ENCODE data around the gene LEPROT.
"Not testable (repeated sequence)": the region's sequence is repeated elsewhere in the genome, so short reads cannot be mapped to it uniquely, and the experiment has no call there.

Gene LEPROT

DNA sequence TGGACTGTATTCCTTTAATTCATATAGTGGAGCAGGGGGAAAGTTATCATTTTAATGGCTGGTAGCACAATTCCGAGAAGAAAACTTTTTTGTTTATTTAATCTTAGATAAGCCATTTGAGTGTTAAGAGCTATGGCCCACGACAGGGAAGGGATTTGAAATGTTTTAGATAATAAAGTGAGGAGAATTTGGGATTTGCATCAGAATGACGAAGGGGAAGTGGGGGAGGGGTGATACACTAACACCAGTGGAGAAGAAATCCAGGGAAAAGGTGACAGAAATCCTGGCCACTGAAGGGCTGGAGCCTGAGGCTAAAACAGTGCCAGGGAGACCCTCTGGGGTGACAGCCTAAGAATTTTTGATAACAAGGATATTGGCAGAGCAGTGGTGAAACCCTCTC is 21.0 kb downstream of the LEPROT start:
- no peak for DNase-seq

DNA sequence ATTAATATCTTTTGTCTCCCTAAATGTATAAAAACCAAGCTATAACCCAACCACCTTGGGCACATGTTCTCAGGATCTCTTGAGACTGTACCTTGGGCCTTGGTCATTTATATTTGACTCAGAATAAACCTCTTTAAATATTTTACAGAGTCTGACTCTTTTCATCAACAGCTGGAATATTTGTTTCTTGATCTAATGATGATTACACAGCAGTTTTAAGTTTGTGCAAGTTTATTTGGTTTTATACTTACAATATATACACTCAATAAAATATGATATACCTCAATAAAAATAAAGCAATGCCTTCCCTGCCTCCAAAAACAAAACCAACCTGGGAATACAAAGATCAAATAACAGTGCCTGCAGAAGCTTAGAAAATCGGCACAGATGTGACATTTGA is 22.0 kb downstream of the LEPROT start:
- DNase-seq = no peak

DNA sequence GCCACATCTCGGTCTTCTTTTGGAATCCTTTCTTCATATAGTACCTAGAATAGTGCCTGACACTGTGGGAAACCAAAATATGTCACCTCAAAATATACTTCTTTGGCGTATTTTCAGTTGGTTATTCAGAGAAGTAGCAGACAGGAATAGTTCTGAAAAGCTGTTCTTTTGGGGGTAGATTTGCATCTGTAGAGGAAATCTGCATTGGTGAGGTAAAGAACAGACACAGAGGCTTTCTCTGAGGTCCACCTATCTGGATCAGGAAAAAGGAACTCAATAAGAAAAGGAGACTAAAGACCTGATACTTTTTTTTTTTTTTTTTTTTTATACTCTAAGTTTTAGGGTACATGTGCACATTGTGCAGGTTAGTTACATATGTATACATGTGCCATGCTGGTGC is 23.2 kb downstream of the LEPROT start:
- no peak for DNase-seq

DNA sequence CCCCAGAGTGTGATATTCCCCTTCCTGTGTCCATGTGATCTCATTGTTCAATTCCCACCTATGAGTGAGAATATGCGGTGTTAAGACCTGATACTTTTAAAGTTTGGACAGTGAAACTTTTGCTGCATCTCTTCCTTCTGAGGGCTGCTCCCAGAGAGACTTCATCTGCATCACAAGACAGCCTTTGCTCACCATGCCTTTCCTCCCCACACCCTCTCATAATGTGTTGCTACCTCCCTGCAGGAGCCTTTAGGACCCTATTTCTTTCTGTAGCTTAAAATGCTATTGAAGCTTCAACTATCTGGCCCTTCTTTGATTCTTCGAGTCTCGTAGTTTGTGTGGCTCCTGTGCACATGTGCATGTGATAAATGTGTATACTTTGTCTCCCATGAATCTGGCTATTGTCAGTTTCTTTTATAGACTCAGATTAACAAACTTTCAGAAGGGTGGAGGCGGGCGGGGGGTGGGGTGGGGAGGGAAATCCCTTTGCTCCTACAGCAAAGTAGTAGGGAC is 23.7 kb downstream of the LEPROT start:
- no peak for DNase-seq

DNA sequence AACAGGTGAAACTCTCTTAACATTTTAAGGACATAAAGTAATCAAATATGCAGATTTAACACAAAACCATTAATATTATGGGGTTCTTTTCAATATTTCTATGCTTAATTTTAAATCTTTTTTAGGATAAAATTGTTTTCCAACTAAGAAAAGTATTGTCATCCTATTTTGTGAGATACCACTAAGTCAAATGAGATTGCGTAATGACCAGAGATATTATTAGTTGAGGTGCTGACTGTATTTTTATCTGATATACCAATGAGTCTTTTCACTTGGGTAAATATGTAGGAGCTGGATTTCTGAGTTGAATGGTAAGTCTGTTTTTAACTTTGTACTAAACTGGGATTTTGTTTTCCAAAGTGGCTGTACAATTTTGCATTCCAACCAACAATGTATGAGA is 25.4 kb downstream of the LEPROT start:
- no peak for DNase-seq

DNA sequence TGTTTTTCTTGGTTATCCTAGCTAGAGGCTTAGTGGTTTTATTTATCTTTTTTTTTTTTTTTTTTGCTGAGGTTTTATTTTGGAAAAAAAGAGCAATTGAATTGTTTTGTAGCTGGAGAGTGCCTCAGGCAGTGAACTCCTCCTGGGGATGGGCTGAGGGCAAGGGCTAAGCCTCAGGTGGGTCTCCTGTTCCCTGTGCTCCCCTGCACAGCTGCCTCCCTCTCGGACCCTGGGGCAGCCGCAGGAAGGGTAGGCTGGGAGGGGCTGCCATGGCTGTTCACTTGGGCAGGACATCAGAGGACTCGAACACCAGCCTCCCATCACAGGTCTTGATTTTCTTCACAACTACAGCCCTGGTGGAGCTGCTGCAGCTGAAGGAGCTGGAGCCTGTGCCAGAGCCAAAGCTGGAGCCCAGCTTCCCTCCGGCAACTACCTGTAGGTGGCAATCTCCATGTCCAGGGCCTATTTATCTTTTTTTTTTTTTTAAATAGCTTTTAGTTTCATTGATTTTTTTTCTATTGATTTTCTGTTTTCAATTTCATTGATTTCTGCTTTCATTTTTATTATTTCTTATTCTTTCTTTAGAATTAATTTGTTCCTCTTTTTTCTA is 28.9 kb downstream of the LEPROT start:
- no peak for DNase-seq

DNA sequence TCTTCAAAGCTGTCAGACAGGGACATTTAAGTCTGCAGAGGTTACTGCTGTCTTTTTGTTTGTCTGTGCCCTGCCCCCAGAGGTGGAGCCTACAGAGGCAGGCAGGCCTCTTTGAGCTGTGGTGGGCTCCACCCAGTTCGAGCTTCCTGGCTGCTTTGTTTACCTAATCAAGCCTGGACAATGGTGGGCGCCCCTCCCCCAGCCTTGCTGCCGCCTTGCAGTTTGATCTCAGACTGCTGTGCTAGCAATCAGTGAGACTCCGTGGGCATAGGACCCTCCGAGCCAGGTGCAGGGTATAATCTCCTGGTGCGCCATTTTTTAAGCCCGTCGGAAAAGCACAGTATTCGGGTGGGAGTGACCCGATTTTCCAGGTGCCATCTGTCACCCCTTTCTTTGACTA is 35.2 kb downstream of the LEPROT start:
- not testable (repeated sequence) for DNase-seq

DNA sequence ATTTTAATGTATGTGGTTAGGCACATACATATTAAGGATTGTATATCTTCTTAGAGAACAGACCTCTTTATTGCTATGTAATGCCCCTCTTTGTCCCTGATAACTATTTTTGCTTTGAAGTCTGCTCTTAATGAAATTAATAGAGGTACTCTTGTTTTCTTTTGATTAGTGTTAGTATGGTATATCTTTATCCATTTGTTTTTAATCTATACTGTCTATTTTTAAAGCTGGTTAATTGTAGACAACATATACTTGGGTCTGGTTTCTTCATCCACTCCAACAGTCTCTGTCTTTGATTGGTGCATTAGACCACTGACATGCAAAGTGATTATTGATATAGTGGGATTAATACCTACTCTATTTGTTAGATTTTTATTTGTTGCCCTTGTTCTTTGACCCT is 36.0 kb downstream of the LEPROT start:
- no peak for DNase-seq

DNA sequence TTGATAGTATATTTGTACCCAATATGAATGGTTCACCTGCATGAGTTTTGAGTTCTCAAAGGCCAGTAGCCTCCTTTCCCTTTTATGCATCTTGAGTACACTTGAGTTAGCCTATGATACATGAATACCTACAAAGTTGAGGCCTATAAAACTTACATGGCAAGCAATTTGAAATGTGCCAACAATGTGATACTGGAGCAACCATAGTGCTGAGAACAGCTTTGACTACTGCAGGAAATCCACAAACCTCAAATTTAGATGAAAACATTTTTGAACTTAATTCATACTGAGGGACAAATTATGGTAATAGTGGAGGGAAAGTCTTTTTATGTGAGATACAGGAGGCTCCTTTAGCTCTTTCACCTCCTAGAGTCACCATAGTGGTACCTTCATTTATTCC is 37.4 kb downstream of the LEPROT start:
- DNase-seq = no peak

DNA sequence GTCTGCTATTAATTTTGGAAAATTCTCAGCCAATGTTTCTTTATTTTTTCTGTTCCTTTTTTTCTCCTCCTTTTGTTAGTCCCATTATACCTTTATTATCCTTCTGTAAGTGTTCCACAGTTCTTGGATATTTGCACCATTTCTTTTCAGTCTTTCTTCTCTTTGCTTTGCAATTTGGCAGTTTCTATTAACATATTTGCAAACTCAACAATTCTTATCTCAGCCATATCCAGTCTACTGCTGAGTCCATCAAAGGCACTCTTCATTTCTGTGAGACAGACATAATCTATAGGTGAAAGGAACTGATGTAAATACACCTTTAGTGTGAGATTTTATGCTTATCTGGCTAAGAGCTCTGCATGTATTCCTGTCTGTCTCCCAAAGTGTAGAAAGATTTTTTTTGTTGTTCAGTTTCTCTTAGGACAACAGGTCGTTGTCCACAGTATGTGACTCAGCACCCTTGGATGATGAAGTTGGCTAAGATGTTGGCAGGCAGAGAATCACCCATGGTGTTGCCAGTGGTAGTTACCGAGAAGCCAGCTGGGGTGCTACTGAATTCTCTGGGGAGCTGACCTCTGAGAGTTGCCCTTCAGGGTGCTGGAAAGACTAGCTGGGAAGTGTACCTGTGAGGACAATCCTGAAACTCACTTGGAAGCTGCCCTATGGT is 38.4 kb downstream of the LEPROT start:
- DNase-seq = no peak

DNA sequence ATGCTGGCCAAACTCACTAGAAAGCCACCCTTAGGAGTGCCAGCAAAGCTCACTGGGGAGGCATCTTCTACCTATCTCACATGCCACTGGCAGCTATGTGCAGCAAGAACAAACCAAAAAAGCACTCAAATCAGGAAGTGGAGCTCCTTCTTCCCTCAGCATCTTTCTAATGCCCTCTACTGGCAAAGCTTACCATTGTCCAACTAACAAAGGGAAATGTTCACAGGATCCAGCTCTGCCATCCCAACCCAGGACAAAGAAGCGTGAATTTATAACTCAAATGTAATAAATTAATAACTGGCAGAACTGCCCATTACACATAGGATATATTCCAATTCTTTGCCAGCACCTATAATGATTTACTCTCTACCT is 38.9 kb downstream of the LEPROT start:
- no peak for DNase-seq

DNA sequence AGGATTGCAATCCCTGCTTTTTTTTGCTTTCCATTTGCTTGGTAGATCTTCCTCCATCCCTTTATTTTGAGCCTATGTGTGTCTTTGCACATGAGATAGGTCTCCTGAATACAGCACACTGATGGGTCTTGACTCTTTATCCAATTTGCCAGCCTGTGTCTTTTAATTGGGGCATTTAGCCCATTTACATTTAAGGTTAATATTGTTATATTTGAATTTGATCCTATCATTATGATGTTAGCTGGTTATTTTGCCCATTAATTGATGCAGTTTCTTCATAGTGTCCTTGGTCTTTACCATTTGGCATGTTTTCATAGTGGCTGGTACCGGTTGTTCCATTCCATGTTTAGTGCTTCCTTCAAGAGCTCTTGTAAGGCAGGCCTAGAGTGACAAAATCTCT is 45.4 kb downstream of the LEPROT start:
- DNase-seq = not testable (repeated sequence)

DNA sequence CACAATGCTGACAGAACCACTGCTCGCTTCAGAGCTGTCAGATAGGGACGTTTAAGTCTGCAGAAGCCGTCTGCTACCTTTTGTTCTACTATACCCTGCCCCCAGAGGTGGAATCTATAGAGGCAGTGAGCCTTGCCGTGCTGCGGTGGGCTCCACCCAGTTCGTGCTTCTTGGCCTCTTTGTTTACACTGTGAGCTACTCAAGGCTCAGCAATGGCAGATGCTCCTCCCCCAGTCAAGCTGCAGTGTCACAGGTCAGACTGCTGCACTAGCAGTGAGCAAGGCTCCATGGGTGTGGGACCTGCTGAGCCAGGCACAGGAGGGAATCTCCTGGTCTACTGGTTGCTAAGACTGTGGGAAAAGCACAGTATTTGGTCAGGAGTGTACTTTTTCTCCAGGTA is 47.1 kb downstream of the LEPROT start:
- DNase-seq = no peak

DNA sequence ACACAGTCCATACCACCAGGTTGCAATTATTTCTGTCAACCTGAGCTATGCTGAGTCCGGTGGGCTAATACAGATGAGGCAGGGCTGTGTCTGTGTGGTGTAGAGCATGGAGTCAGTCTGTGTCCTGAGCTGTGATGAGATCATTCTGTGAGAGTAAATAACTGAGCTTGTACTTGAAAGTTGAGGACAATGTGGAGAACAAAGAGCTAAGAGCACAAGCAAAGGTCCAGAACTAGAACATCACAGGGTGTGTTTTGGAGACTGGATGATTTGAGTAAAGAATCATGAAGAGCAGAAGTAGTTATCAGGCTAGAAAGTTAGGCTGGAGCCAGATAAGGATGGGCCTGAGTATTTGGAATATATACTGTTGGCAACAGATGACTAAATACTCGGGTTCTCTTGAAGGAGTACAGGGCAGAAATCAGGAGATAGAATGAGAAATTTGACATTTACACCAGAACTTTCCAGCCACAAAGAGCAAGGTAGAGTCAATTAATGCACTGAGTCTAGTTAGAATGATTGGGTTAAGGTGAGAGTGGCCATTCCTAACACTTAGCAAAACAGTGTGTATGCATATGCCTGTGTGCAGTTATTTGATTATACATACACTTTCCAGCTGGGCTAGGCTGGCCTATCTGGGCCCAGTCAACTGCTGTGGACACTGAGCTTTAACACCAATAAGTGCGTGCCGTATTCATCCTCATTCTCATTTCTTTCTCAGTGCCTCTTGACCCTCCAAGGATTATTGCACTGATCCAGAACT is 48.8 kb downstream of the LEPROT start:
- no peak for DNase-seq

DNA sequence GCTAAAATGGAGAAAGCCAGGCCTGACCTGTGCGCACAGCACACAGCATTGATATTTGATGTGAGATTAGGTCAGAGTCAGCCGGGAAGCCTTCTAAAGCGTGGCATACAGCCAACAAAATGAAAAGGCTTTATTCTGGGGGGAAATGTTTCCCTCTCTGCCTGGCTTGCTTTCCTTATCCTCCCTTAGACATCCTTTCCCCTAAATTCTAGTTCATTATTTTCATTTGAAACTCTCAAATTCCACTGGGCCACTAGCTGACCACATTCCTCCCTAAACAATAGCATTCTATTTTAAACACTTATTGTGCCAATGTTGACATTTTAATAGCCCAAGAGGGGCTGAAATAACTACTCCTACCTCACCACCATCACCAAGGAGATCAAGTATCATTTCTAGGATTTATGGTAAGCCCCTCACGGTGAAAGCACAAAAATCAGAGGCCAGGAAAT is 49.4 kb downstream of the LEPROT start:
- DNase-seq = no peak

DNA sequence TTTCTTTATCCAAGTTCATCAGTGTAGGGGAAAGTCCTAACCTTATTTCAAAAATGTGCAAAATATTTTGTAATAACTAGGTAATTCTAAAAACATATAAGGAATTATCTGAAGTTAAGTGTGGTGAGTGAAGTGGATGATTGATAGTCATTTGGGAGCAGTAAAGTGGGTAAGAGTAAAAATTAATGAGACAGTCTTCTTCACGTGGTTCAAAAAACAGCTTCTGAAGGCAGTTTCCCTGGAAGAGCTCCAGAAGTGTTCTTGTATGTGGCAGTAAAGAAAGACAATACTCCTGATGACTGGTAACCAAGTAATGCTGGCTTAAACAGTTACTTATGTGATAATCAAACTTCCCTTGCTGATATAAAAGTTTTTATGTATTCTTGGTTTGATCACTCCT is 50.3 kb downstream of the LEPROT start:
- DNase-seq = no peak

DNA sequence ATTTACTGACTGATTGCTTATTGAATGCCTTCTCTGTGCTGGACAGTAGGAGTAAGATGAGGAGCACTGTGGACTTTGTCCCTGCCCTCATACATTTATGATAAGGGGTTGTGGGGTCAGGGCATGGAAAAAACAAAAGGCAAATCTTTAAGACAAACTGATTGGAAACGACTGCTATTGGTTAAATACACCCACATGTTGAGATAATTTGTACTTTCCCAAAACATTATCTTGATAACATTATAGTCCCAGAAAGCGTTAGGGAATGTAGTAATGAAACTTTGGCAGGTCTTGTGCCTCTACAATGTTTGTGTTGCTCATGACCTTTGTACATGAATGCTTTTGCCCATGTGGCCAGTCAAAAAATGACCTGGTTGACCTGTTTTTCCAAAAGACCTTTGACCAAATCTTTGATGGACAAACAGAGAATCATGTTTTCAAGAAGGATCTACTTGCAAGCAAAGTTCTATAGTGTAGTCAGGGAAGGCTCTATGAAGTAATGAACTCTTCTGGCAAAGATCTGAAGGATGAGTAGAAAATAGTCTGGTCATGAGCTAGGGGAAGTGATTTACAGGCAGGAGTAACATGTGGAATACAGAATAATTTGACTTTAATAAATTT is 50.9 kb downstream of the LEPROT start:
- DNase-seq = no peak

DNA sequence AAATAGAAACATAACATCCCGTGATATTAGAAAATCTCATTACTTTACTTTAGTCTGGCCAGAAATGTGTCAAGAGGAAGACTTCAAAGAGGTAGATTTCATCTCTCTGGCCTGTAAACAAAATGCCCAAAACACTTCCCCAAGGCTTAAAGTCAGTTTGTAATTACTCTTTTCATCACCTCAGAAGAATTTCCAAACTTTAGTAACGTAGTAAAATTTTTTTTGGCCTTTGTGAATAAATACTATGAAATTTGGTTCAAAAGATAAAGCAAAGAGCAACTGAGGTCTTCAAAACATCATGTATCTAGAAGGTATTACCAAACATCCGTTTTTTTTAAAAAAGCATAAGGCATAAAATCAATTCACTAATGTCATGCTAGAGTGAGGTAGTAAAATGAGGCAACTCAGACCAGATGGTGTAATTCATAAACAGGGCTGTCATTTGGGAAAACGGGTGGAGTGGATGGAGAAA is 51.4 kb downstream of the LEPROT start:
- DNase-seq = no peak

DNA sequence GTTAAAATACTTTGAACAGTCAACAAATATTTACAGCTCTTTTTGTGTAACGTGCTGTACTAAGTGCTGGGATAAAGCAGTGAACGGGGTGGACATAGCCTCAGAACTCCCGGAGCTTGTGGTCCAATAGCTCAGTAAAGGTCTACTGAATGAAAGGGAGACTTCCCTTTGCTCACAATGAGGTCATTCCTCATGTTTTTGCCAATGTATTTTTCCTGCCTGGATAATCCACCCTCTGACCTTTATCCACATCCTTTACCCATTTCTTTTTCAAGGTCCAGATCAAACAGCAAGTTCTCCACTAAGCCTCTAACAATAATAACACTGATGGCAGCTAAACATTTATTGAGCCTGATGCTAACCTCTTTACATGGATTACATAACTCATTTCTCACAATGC is 55.9 kb downstream of the LEPROT start:
- DNase-seq = no peak

DNA sequence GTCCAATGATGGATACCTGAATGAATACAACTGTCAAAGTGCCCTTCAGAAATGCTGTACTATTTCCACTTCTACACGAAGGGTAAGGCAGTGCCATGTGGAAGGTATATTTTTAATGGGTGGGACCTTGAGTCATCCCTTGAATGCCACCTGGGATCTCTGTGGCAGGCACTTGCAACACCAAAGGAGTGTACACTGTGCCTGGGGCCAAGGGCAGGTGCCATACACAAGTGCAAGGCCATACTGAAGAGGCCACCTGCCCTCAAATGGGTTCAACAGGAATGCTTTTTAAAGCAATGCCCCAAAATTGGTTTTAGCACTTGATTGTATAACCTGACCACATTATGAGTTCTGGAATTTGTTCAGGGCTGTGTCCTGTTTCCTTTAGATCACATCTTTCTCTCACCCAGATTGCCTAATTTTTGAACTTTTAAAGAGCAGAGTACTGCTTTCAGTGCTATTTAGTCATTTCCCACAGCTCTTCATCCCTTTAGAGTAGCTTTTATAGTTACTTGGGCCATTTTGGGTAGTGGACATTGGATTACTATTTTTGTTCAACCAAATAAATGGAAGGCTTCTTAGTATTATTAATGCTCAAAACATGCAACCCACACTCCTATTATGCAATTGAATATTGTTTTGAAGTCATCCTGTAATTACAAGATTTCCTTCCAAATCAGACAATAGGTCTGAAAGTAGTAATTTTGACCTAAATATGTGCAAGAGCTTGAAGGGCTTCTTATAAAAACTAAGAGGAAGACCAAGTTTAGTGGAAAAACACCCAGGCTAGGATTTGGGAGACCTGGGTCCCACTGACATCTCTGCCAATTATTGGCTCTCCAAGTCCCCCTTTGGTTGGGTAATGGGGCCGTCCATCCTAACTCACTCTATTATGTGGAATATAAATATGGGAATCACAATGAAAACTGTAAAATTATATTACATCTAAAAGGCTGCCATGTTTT is 57.2 kb downstream of the LEPROT start:
- DNase-seq = no peak

DNA sequence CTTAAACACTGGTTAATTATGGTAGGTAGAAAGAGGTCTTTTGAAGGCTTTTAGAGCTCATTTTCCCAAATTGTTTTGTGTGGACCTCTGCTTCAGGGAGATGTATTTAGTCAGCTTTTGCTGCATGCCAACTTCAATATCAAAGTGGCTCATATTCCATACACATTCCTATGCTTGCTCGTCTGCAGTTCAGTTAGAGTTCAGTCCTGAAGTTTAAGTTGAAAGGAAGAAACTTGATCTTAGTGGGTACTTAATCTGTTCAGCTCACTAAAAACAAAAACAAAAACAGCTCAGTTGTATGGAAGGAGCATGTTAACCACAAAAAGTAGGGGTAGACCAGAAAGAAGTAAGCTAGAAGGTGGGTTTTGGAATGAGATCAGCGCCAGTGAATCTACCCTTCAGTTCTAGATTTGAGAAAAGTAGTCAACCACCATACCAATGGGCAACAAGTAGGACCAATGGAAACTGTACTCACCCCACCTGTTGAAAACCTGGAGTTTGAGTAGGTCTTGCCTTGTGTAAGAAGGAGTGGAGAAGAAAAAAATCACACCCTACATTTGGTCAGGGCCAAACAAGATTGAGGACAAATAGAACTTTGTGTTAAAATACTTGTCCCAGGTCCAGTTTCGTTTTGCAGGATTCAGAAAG is 58.0 kb downstream of the LEPROT start:
- DNase-seq = no peak

All from activated effector memory CD4-positive, alpha-beta T cell treated with Interleukin-2 at 50 U/mL for 16 hours (primary cell).